Germinal center (tissue), 1 donor: ENCODE data around the gene SLC29A2.

Source experiments
- DNase-seq: peaks from one replicate; pipeline ENCODE4 v3.0.0; 2012; ENCODE audit warnings: mixed read lengths, low spot score

Gene SLC29A2

DNA sequence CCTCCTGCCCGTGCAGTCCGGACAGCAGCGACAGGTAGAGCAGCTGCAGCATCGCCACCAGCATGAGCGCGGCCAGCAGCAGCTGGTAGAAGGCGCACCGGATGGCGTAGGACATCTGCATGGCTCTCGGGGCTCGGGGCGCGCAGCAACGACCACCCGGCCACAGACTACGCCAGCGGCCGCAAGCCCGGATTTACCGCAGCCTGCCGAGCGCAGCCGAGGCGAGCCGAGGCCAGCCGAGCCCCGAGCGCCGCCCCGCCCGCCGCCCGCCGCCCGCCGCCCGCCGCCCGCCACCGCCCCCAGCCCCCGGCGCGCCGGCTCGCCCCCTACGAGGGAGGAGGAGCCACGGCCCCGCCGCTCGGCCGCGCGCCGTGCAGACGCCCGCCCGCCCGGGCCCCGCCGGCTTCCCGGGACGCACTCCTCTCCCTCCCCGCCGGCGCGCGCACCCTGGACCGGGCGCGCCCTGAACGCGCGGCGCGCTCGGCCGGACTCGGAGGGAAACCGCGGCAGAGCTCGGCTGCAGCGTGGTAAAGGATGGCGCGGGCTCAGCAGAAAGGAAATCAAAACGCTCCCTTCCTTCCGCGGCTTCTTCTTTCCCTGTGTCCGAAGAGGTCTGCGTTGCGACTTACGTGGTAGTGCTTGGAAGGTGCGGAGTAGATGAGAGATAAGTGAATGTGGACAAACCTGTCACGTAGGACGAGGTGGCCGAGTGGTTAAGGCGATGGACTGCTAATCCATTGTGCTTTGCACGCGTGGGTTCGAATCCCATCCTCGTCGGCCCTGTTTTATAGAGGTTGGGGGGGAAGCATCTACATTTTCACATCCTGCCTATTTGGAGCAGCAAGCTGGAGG, 23.9 kb downstream of the SLC29A2 start, which contains the start of gene B4GAT1:
B4GAT1 (minus strand) TSS at position 205 of the 852 bp plus-strand sequence; CDS start at position 121, 84 bp downstream.
- DNase-seq = peak; percentile 70

DNA sequence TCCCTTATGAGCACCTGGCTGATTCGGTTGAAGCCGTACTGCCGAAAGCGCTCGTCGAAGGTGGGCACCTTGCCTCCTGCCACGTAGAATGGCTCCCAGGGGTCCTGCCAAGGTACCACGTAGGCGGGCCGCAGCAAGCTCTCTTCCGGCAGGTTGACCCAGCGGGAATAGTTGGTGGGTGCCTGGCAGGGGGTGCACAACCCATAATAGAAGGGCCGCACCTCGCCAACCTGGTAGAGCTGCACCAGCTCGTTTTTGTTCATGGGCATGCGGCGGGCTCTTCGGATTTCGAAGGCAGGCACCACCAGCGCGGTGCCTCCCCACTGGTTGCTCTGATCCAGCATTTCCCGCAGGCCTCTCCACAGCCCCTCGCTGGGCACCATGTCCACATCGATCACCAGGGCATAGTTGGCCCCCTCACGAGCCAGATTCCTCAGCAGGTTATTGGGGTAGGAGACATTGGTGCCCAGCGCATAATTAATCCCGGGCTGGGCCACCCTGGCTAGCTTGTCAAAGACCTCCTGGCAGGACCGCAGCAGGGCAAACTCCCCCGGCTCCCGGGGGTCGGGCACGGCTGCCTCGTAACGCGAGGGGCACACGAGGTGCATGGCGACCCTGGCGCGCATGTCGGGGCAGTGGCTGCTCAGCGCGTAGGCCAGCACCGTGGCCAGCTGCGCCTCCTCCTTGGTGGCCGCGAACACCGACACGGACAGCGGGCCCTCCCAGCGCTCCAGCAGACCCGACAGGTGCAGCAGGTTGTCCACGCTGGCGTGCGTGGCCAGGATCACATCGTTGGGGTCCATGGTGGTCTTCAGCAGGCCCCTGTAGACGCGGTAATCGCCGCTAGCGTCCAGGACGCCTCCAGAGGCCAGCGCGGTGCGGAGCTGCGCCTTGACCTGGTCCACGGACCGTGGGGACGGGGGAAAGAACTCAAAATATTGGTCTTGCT, 24.8 kb downstream of the SLC29A2 start:
- DNase-seq = no peak

DNA sequence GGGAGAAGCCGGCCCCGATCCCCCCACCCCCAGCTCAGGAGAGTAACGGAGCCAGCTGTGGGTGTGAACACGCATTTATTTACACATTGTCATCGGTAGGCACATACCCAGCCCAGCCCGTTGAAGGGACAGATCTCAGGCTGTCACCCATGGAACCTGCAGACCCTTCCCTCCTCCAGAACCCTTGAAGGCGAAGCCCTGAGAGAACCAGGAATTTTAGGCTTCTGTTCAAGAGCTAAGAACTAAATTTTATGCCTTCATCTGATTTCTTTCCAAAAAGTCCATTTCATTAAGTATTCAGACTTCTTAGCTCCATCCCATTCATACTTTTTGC, 26.3 kb downstream of the SLC29A2 start:
- no peak for DNase-seq

DNA sequence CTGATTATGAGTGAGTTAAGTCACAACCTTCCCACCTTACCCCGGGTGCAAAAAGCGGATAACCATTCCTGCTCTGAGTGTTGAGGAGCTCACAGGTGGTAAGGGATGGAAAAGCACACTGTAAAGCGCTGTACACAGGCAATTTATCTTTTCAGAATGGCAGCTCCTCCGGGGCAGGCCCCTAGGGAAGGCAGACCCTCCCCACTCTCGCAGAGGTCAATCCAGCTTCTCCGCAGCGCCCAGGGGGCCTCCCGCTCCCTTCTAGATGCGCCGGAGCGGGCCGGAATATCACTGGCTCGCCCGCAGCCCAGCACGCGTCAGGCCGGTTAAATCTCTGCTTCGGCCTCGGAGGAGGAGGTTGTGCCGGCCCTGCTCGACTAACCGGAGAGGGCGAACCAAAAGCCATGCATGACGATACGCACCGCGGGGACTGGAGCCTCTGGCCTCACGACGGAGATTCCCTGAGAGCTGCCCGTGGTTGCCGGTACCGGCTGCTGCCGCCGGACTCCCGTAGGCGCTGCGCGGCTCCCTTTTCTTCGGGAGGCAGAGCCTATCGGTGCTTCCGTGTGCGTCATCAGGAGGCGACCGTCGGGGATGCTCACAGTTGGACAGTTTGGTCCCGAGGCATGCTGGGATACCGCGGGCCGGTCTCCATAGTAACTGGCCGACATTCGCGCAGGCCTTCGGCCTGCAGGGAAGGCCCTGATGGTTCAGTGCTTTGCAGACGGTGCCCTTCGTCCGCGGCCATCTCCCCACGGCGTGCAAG, 26.8 kb downstream of the SLC29A2 start, which contains the start of gene BRMS1:
BRMS1 (minus strand) TSS at position 555 of the 766 bp plus-strand sequence. CDS start 2,870 bp downstream, outside the sequence.
- peak; percentile 93 for DNase-seq

DNA sequence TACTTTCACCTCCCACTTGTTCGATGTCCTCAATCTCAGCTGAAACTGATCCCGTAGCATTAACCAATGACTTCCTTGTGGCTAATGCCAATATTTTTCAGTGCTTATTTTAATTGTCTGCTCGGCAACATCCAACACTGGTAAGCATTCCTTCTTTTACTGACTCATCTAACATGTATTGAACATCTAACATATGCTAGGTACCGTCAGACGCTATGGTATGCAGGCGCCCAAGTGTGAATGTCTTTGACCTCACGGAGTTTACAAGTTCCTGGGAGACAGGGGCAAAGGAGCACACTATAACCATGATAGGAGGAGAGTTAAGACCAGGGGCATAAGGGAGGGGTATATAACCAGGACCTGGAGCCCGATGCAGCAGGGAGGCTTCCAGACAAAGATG, 28.4 kb downstream of the SLC29A2 start:
- DNase-seq = no peak

DNA sequence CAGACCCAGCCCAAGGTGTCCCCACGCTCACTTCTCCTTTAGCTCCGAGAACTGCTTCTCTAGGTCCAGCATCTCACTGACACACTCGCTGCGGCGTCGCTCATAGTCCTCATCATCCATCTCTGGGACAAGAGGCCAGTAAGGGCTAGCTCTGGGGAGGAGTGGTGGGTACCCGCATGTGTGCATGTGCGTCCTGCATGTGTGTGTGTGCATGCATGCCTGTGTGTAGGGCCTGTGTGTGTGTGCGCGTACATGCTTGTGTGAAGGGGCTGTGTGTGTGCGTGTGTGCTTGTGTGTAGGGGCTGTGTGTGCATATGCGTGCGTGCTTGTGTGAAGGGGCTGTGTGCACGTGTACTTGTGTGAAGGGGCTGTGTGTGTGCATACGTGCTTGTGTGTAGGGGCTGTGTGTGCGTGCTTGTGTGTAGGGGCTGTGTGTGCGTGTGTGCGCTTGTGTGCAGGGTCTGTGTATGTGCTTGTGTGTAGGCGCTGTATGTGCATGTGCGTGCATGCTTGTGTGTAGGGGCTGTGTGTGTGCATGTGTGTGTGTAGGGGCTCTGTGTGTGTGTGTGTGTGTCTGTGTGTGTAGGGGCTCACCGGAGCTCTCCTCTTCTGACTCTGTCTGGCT, 29.9 kb downstream of the SLC29A2 start:
- no peak for DNase-seq

DNA sequence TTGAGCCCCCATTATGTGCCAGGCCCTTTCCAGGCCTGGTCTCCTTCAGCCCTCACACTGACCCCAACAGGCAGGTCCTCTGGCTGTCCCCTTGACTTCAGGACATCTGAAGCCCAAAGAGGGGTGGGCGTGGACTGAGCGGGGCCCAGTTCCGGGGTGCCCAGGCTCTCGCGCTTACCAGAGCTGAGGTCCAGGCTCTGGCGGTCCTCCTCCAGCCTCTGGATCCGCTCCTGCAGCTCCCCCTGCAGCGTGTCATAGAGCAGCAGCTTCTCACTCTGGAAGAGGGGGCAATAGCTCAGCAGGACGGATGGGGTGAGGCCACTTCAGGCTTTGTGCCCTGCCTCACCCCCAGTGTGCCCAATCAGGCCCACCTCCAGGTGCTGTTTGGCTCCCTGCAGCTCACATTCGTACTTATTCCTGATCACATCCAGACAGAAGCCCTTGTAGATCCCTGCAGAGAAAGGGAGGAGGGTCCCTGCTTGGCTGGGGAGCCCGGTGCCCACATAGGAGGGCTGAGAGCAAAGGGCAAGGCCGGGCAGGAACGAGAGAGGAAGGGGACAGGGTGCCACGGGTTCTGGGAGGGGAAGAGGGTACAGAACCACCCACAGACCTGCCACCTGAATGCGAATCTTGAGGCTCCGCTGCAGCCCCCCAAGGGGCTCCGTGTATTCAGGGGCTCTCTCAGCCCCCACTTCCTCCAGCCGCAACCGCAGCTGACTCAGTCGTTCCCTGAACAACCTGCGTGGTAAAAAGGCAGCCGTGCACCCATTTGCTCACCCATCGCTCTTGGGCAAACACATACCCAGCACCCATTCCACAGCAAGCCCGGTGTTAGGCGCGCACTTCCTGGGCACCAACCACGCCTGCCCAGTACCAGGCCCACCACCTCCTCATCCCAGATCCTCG, 30.7 kb downstream of the SLC29A2 start:
- DNase-seq = no peak

DNA sequence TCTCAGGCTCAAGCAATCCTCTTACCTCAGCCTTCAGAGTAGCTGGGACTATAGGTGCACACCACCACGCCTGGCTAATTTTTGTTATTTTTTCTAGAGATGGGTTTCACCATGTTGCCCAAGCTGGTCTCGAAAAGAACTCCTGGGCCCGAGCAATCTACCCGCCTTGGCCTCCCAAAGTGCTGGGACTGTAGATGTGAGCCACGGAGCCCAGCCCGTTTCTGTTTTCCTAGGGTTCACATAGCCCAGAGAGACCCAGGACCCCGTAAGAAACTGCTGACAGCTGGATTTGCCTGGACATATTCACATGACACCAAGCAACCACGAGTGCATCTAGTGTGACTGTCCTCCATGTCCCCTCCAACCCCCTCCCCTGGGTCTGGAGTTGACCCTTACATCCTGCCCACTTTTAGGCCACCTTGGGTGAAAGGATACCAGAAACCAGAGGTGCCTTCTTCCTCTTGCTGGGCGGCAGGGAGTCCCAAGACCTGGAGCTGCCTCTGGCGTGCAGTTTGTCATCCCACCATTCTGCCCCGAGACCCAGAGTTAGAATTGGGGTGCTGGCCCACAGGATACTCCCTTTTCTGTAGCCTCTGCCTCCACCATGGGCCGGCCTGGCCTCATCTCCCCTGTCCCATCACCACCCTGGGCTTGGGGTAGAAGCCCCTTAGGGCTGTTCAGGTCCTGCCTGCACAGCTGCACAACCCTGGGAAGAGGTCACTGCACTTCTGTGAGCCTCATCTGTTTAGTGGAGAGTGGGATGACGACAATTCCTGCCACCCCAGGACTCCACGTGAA, 31.7 kb downstream of the SLC29A2 start:
- no peak for DNase-seq

DNA sequence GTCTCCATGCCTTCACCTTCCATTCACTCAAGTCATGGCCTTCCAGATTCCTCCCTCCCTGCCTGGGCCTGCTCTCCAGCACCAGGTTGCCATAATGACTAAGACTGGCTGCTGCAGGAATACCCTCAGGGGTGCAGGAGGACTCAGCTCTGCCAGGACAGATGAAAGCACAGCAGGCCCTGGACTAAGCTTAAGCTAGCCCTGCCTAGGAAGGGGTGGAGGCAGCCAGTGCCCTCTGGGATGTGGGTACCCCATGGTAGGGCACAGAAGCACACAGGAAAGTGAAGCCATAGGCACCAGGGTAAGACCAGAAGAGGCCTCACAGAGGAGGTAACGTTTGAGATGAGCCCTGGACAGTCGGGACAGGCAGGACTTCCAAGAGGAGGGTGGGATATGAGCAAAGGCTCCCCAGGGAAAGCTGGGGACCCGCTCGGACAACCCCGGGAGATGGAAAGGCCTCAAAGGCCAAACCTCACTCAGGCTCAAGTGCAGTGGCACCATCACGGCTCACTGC, 32.3 kb downstream of the SLC29A2 start:
- no peak for DNase-seq

DNA sequence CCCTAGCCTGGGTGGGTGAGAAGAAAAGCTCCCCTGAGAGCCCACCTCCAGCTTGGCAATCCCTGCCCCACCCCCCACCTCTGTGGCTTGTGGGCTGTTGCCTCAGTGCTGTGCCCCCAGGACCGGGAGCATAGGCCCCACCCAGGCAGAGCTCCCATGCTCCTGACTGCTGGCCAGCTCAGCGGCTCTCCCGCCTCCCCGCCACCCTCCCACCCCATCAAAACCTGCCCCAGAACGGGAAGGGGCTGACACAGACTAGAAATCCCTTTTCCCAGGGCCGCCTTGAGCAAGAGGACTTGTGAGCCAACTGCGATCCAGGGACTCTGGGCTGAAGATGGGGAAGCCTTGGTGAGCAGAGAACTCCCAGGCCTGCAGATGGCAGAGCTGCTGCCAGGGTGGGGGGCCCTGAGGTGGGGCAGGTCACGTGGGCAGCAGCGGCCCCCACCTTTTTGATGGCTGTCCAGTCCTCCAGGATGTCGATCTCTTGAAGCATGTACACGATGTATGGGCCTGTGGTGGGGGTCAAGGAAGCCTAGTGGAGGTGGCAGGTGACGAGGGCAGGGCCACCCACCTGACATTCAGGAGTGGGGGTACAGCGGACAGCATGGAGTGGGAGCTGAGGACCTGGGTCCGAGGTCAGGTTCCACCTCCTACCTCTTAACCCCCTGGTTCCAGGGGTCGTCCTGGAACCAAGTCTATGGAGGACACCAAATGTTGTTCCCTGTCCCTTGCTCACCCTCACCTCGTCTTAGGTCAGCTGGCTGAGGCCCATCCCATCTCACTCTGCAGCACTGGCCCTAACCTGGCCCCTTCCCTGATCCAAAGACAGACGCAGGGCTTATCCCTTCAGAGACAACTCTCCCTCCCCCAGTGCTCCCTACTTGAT, 33.0 kb downstream of the SLC29A2 start:
- no peak for DNase-seq

DNA sequence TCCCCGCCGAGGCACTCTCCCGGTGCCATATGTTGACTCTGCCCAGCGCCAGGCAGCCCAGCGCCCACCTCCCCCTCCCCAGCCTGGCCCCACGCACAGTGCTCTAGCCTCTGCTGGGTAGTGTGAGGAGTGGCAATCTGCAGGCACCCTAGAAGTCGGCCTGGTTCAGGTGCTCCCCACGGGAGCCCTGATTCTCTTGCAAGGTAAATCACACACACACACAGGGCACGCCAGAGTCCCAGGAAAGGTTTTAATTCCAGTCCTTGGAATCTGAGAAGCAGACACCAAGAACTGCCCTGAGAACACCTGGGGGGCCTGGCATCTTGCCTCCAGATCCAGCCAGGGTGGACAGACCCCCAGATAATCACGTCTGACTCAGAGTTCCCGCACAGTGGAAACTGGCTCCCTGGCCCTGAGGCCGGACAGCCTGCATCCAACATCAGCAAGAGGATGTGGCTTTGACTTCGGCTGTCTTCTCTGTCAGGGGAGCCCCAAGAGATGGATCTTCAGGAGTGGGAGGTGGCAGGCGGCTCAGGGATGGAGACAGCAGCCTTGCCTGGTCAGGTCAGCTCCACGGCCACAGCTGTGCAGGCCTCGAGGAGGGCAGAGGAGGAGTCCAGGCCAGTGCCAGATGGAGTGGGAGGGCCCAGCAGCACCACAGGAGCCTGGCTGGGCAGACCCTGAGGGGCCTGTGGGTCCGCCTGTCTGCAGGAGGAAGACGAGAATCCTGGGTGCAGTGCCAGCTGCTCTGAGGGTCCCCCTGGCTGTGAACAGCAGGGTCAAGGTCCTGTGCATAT, 34.3 kb downstream of the SLC29A2 start:
- DNase-seq = no peak

DNA sequence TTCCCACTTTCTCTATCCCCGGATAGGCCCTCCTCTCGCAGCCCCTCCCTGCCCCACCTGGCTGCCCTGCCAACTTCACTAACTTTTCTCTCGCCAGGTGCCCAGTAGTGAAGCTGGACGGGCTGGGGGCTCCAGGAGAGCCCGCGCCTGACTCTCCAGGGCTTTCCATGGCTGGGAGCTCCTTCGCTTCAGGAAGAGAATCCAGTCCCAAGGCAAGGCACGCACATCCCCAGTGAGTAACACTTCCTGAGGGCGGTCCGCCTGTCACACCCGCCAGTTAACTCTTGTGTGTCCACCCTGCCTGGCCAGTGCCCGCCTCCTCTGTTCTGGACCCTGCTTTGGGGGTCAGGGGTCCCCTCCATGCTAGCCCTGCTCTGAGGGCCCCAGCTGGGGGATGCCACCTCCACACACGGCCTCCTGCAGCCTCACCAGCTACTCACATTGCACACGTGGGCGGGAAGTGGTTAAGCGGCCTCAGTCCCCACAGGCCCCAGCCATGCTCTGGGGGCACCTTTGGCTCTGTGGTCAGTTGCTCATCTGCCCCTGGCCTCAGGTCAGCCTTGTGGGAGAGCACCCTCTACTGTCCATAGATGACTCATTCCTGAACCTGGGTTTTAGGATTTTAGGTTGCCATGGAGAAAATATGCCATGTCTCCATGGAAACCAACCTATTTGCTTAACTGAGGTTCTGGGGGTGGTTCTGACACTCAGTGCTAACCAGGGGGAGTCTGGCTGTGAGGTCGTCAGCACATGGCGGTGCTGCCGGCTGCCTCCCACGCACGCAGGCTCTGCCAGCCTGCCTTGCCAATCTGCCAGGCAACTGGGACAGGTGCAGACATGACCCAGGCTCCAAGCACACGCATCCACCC, 35.1 kb downstream of the SLC29A2 start, which contains the start of gene RIN1:
RIN1 (minus strand) TSS at position 201 of the 869 bp plus-strand sequence; CDS start at position 169, 32 bp downstream.
- peak; percentile 62 for DNase-seq

DNA sequence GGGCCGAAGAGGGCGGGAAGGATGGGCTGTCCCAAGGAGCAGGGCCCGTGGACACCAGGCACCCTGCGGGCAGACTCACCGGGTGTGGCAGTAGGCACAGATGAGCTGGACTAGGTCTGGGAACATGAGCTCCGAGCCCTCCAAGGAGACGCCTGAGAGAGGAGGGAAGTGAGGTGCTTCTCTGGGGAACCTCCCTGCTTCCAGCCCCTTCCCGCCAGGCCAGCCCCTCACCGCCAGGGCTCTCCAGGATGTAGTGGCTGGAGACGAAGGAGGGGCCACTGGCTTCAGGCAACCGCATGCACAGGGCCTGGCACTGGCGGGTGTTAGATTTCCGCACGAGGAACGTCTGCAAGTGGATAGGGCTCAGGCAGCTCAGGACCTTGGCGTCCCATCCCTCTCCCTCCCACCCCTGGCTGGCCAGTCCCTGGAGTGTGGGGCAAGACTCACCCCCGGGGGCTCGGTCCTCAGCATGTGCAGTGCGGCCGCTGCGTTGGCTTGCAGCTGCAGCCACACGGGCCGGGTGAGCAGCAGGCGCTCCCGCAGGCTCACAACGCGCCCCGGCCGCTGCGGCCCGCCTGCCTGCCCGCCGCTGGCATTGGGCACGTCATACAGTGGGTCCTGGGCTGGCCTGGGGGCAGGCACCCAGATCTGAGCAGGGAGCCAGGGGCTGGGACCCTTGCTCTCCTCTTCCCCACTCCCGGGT, 35.9 kb downstream of the SLC29A2 start:
- DNase-seq = no peak

DNA sequence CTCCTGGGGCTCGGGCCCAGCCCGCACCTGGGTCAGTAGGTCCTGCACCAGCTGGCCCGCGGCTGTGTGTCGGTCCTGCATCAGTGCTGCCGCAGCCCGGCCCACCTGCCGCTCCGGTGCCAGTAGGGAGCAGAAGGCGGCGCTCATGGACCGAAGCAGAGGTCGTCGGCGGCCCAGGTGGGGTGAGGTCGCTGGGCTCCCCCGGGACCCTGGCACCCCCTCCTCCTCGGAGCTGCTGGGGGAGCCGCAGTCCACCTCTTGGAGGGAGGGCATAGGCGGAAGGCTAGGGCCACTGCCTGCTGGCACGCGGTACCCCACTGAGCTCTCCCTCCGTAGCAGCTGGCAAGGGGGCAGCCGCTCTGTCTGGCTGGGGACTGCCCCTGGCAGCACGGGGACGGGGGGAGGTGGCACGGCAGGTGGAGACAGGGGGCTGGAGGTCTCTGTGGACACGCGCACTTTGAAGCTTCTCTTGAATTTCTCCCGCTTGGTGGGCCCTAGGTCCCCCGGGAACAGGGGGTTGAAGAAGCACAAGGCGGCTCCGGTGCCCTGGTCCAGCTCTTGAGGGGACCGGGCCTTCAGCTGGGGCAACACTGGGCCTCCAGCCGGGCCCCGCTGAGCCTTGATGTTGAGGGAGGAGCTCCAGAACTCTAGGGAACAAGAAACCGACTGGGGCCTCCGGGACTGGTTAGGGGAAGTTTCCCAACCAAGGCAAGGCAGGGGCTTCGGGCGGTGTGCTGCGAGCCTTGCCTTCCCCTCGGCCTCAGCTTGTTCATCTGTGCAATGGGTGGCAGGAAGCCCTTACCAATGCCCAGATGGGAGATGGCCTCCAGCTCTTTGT, 36.7 kb downstream of the SLC29A2 start:
- no peak for DNase-seq
